Astrocyte (in vitro differentiated cells and primary cell): ENCODE measurements around the gene UNC5C.

ENCODE experiments used
- CTCF ChIP-seq: IDR thresholded peaks from 2 replicates; pipeline ENCODE4 v1.5.1; 2011; ENCODE audit warnings: low read depth, mild to moderate bottlenecking, inconsistent platforms, low read length, moderate library complexity; ENCODE audit not compliant: insufficient read depth
- EZH2 ChIP-seq: IDR thresholded peaks from 2 replicates; pipeline ENCODE4 v1.6.1; 2012; ENCODE audit warnings: mild to moderate bottlenecking, low read length, inconsistent platforms; ENCODE audit not compliant: insufficient read depth

GRCh38 chr4:95267081-95267480, 281.7 kb downstream of the UNC5C start:
- TF ChIP-seq CTCF = no peak
- no peak for TF ChIP-seq EZH2
